Measurements from ENCODE around the gene RCVRN.

RCVRN gene

GRCh38 chr17:9850151-9850550 lies 54.9 kb downstream of the RCVRN start:
- no peak for DNase-seq (ENCODE audit: low spot score)

All from RKO (cell line).